Prostate gland (tissue), 2 donors: Measurements from ENCODE around the gene APBA1. TPM values are rescaled to one million over a fixed set of nuclear protein-coding genes. Genes with fewer than 3 reads are reported as not detected.

Experiments used
- DNase-seq: peaks from one replicate; pipeline ENCODE4 v3.0.0-alpha.2; 2019; ENCODE audit warnings: low spot score
- H3K27ac ChIP-seq, 2 donors: fragments of 200-600 bp; sonication (generic); 2 replicates each; pipeline ENCODE4 v1.5.1; 2017 to 2019
- H3K27me3 ChIP-seq: fragments of 200-600 bp; sonication (generic); replicated peaks from 2 replicates; pipeline ENCODE4 v1.5.1; 2019; ENCODE audit not compliant: insufficient read depth
- H3K36me3 ChIP-seq, 2 donors: fragments of 200-600 bp; sonication (generic); 1 replicate in 1 of 2; 2 replicates in 1 of 2; pipeline versions ENCODE4 v1.5.1 to v1.8.1; 2017 to 2019
- H3K4me1 ChIP-seq: fragments of 200-600 bp; sonication (generic); replicated peaks from 2 replicates; pipeline ENCODE4 v1.5.1; 2019
- H3K4me3 ChIP-seq, 2 donors: fragments of 200-600 bp; sonication (generic); 2 replicates each; pipeline ENCODE4 v1.5.1; 2017 to 2019
- H3K9me3 ChIP-seq: fragments of 200-600 bp; sonication (generic); 2 replicates; pipeline ENCODE4 v1.5.1; 2017
- POLR2A ChIP-seq: fragments of 450-650 bp; IDR thresholded peaks from one replicate; pipeline ENCODE4 v1.6.1; 2016; ENCODE audit warnings: antibody characterized with exemption, mild to moderate bottlenecking
- POLR2AphosphoS5 ChIP-seq: sonication (generic); formaldehyde crosslinking; IDR thresholded peaks from one replicate; pipeline ENCODE4 v1.6.1; 2017; ENCODE audit warnings: antibody characterized with exemption
- WGBS: methylation state at CpG from one replicate; pipeline ENCODE4 v1.1.5; 2018; 5-methylcytosine and 5-hydroxymethylcytosine counted together
- intact Hi-C: fragments of 100-400 bp; cut with DNase I; formaldehyde crosslinking; loops from one replicate; pipeline ENCODE4 v1.14.2; 2022
- total RNA-seq, 2 donors: library from RNA; depleted of rRNA; stranded (reverse); fragments of >200 nt; gene quantifications; one replicate each; pipeline ENCODE4 v1.1.0, GENCODE V29; 2016
- TF ChIP-seq, protein P1 (sequence below), 4 experiments: fragments of 200-600 bp in 2 of 4; fragments of 450-650 bp in 2 of 4; sonication (generic) in 2 of 4; IDR thresholded peaks; 1 replicate in 3 of 4; 2 replicates in 1 of 4; pipeline ENCODE4 v1.5.1; 2016 to 2019; ENCODE audit warnings: antibody characterized with exemption in 4 of 4, mild to moderate bottlenecking in 2 of 4, moderate library complexity in 2 of 4

APBA1 gene
- total RNA-seq, 2 donors from 2014 or later, result 2.2 to 7.5 TPM

DNA sequence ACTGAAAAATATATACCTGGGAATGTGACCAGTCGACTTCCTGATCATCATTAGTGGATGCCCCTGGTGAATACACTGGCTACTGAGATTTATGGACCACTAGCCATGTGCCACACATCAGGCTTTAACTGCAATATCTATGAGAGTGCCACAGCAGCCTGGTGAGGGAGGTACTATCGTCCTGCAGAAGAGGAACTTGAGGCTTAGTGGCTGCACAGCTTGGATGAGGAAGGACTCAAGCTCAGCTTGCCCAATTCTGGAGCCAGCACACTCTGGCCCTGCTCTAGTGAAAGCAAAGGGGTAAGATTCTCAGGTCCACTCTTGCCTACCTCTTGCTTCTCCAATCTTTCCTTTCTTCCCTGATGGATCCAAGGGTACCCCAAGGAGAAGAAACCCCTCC is 217.8 kb downstream of the APBA1 start:
- no peak overlapping the region for H3K27ac ChIP-seq
- no peak overlapping the region for H3K4me3 ChIP-seq
- TF ChIP-seq POLR2AphosphoS5 (no peak), POLR2A (no peak)
- TF ChIP-seq, protein P1, sequence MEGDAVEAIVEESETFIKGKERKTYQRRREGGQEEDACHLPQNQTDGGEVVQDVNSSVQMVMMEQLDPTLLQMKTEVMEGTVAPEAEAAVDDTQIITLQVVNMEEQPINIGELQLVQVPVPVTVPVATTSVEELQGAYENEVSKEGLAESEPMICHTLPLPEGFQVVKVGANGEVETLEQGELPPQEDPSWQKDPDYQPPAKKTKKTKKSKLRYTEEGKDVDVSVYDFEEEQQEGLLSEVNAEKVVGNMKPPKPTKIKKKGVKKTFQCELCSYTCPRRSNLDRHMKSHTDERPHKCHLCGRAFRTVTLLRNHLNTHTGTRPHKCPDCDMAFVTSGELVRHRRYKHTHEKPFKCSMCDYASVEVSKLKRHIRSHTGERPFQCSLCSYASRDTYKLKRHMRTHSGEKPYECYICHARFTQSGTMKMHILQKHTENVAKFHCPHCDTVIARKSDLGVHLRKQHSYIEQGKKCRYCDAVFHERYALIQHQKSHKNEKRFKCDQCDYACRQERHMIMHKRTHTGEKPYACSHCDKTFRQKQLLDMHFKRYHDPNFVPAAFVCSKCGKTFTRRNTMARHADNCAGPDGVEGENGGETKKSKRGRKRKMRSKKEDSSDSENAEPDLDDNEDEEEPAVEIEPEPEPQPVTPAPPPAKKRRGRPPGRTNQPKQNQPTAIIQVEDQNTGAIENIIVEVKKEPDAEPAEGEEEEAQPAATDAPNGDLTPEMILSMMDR (IDR thresholded peaks at IDR 0.05), result no peak
- H3K9me3 ChIP-seq, result no peaks in the 10 kb centered on the region
- 79% methylated on average over 2 of the region's 2 CpGs for WGBS
- no peak for DNase-seq
- H3K36me3 ChIP-seq, result no peaks in the 10 kb centered on the region
- intact Hi-C loops, result no loop called here
- H3K27me3 ChIP-seq, result no peaks in the 10 kb centered on the region
- no peaks in the 10 kb centered on the region for H3K4me1 ChIP-seq

DNA sequence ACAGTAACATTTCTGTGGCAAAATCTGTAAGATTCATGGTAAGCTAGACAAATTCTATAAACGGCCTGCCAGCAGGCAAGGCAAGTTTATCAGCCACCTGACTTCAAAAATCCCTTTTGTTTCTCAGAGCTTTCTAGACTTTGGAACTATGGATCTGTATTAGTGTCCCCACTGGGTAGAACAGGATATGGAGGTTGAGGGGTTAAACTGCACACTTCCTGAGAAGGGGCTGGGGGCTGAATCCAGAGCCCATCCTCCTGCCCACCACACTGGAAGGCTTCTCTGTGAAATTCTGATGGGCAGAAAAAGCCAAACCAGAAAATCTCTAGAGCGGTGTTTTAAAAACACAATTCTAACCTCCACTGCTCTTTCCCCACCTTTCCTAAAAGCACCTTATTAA is 218.4 kb downstream of the APBA1 start:
- no peaks in the 10 kb centered on the region for H3K9me3 ChIP-seq
- intact Hi-C loops, result no loop called here
- no peak overlapping the region for H3K27ac ChIP-seq
- no peaks in the 10 kb centered on the region for H3K4me1 ChIP-seq
- WGBS, result 73% methylated on average over 2 of the region's 2 CpGs
- no peak overlapping the region for H3K4me3 ChIP-seq
- no peaks in the 10 kb centered on the region for H3K27me3 ChIP-seq
- DNase-seq, result no peak
- no peak for TF ChIP-seq POLR2A
- TF ChIP-seq POLR2AphosphoS5, result no peak
- TF ChIP-seq, protein P1 (IDR thresholded peaks at IDR 0.05), result no peak
- no peaks in the 10 kb centered on the region for H3K36me3 ChIP-seq

DNA sequence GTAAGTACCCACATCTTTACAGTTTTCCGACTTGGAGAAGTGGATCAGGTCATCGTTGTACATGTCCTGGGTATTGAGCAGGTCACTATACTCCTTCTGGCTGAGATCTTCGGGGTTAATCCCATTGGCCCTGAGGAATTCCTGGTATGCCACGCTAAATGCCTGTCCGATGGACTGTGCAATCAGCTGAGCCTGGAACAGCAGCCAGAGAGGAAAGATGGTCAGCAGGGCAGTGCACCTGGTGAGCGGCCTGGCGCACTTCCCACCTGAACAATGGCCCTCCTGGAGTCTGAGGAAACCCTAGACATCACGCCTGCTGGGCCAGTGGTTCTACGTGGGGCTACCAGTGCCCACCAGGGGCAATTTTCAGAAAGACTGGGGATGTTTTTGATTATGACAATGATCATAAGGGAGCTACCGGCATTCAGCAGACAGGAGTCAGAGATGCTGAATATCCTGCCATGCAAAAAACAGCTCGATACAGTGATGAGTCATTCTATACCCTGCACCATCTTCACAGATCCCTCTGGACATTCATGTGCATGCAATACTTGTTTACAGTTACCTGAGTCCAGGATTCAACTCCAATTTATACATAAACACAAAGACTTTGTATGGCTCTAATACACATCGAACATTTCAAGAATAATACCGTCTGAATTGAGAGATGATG is 219.9 kb downstream of the APBA1 start:
- no peak overlapping the region for H3K4me3 ChIP-seq
- no peak for TF ChIP-seq POLR2A
- TF ChIP-seq, protein P1 (IDR thresholded peaks at IDR 0.05), result no peak
- TF ChIP-seq POLR2AphosphoS5, result no peak
- H3K27me3 ChIP-seq, result no peaks in the 10 kb centered on the region
- 83% methylated on average over 13 of the region's 13 CpGs for WGBS
- intact Hi-C loops, result no loop called here
- H3K36me3 ChIP-seq, result no peaks in the 10 kb centered on the region
- no peaks in the 10 kb centered on the region for H3K4me1 ChIP-seq
- DNase-seq, result no peak
- H3K27ac ChIP-seq, result no peak overlapping the region
- H3K9me3 ChIP-seq, result no peaks in the 10 kb centered on the region

- Histone ChIP-seq H3K27me3 (no peaks in the 10 kb centered on the region), H3K27ac (no peak overlapping the region), H3K9me3 (no peaks in the 10 kb centered on the region), H3K36me3 (no peaks in the 10 kb centered on the region), H3K4me1 (no peaks in the 10 kb centered on the region), H3K4me3 (no peak overlapping the region)
- 76% methylated on average over 6 of the region's 6 CpGs for WGBS
- TF ChIP-seq, protein P1 (IDR thresholded peaks at IDR 0.05), result no peak
- TF ChIP-seq POLR2AphosphoS5, result no peak
- no peak for TF ChIP-seq POLR2A
- intact Hi-C loops, result no loop called here
- DNase-seq, result no peak
Measured at GRCh38 chr9:69446496-69446895, 225.7 kb downstream of the APBA1 start.

GRCh38 chr9:69445251-69445650 is 226.9 kb downstream of the APBA1 start:
- Histone ChIP-seq H3K4me1 (no peaks in the 10 kb centered on the region), H3K27me3 (no peaks in the 10 kb centered on the region), H3K4me3 (no peak overlapping the region), H3K36me3 (no peaks in the 10 kb centered on the region), H3K27ac (no peak overlapping the region), H3K9me3 (no peaks in the 10 kb centered on the region)
- 91% methylated on average over 5 of the region's 5 CpGs for WGBS
- DNase-seq, result no peak
- intact Hi-C loops, result no loop called here
- TF ChIP-seq, protein P1 (IDR thresholded peaks at IDR 0.05), result no peak
- TF ChIP-seq POLR2A, result no peak
- TF ChIP-seq POLR2AphosphoS5, result no peak
